Measurements from ENCODE around the gene P2RY11.

GRCh38 chr19:10083911-10084310, 27.6 kb upstream of the P2RY11 start:
- TF ChIP-seq CTCF (IDR thresholded peaks at IDR 0.05; ENCODE audit: insufficient read depth, low read length, poor library complexity, severe bottlenecking) (no peak), EZH2phosphoT487 (conservative IDR thresholded peaks at IDR 0.05; ENCODE audit: low read length) (no peak)
